Activated CD4-positive, alpha-beta T cell treated with anti-CD3 and anti-CD28 coated beads, Interleukin-2, amount 50 U/mL, for 48 hours (primary cell): ENCODE results near the gene LRCOL1.

Source experiments
- DNase-seq, 2 experiments: peaks; one replicate each; pipeline ENCODE4 v3.0.0-alpha.2; 2020

The LRCOL1 gene

GRCh38 chr12:132618683-132619043, 8.3 kb upstream of the LRCOL1 start, which contains the start of gene P2RX2:
TSS of gene P2RX2 (plus strand) at chr12:132618776. CDS start at chr12:132618817, 41 bp downstream.
- no peak for DNase-seq

- no peak for DNase-seq
Measured at GRCh38 chr12:132617822-132618682, 7.7 kb upstream of the LRCOL1 start.

GRCh38 chr12:132617135-132617701, 6.8 kb upstream of the LRCOL1 start:
- DNase-seq: no peak

DNA sequence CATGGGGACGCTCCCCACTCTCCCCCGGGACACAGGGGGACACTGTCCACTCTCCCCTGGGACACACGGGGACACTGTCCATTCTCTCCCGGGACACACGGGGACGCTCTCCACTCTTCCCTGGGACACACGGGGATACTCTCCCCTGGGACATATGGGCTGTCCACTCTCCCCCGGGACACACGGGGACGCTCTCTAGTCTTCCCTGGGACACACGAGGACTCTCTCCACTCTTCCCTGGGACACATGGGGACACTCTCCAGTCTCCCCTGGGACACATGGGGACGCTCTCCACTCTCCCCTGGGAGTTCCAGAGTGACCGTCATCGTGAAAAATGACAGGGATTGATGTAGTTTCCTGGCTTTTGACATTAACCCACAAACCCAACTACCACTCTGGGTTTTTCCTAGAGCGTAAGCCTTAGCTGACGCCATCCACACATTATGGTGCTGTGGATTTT, 5.2 kb upstream of the LRCOL1 start:
- no peak for DNase-seq

DNA sequence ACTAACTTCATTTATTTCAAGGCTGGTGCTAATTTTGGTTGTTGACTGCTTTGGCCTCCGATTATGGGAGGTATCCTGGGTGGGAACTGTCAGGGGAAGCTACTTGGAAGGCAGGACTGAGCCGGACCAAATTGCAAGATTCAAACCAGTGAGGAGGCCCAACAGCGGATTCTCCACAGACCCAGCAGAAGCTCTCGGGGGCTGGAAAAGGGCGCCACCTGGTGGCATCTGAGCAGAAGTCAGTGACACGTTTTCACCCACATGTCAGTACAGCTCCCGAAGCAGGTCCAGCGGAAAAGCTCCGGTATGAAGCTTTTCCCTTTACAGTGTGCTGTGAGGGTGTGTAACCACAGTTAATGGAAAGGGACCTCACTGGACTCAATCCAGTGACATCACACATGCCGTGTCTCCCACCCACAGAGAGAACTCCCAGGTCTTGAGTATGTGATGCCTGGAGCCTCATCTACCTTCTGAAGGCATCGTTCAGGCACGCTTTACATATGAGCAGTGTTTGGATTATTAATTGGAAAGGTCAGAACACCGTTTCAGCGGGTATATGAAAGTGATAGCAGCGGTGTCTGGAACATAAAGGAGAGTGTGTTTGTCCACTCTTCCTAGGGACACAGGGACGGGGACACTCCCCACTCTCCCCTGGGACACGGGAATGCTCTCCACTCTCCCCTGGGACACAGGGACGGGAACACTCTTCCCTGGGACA, 4.6 kb upstream of the LRCOL1 start:
- DNase-seq: peak; percentile 83 to 86

- no peak for DNase-seq
Measured at GRCh38 chr12:132614029-132614428, 3.6 kb upstream of the LRCOL1 start.

DNA sequence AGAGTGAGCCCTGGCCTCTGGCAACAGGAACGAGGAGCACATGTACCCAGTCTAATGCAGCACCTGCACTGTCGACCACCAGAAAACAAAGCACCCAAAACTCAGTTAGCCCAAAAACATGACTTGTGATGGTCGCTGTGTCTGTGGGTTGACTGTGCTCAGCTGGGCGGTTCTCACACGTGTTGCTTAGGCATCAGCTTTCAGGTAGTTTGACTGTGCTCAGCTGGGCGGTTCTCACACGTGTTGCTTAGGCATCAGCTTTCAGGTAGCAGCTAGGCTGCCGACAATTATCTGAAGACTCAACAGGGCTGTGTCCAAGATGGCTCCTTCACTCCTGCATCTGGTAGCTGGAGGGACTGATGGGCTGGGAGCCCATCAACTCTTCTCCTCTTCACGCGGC, 1.2 kb upstream of the LRCOL1 start:
- no peak for DNase-seq

DNA sequence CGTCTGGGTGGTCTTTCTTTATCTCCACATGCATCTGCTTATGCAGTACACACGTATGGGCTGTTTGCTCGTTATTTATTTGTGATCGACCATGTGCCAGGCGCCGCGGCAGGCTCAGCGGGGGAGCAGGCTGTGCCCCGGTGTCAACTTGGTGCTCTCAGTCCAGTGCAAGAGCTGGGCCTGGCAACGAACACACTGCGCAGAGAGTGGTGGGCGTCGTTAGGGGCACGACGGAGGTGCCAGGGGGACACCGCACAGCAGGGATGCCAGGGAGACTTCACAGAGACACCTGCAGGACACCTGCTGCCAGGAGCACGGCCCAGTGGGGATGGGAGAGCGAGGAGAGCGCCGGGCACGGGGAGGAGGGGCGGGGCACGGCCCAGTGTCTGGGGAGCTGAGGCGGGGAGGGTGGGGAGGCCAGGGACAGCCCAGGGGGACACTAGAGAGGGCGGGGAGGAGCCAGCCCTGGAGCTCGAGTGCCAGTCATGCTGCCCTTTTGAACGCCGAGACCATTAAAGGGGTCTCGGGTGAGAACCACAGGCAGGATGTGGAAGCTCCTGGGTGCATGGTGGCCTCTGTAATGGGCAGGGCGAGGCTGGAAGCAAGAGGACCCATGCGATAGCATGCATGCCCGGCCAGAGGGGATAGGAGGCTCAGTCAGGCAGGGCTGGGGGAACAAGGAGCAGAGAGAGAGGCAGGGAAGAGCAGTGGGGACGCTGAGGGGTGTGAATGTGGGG, 652 bp upstream of the LRCOL1 start:
- no peak for DNase-seq

DNA sequence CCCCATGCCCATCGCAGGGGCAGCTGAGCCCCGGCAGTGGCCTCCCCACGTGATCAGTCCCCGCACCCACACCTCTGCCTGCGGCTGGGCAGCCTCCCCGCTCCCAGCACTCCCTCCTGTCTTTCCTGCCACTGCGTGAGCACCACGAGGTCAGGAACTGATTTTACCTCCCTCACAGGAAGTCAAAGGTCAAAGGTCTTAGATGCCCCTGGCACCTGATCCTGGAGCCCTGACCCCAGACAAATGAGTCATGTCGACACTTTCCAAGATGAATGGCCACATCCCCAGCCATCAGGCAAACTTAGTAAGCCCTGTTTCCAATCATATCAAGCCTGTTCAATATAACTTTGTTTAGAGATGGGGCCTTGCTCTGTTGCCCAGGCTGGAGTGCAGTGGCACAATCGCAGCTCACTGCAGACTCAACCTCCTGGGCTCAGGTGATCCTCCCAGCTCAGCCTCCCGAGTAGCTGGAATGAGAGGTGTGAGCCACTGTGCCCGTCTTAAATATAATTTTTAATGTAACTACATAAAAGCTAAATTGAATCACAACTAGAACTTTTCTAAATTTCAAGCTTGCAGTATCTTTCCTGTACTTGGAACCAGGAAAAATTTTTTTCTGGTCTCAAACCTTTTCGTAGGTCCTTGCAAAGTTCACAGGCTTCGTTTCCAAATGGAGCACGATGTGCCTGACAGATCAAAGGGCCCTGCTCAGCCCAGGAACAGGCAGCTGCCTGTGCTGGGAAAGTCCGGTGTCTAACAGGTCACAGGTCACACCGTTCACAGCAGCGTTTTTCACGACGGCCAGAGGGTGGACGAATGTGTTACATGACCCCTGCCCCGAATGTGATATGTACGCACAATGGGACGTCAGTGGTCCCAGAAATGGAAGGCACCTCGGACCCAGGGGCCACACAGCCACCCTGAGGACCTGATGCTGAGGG, 1.9 kb downstream of the LRCOL1 start:
- no peak for DNase-seq

DNA sequence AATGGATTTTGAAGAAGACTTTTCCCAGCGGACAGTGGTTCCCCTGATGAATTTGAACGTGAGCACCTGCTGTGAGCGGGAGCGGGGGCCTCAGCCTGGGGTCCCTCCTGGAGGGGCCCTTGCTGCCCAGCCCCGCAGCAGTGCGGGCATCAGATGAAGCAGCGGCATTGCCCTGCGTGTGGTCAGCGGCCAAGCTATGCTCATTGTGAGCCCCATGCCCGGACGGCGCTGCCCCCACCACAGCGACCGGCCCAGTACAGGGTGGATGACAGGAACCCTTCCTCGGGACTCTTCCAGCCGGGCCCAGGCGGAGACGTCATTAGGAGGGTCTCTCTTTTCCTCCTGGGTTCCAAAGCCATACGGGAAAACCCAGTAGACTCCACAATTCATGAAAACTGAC, 3.5 kb downstream of the LRCOL1 start:
- no peak for DNase-seq

DNA sequence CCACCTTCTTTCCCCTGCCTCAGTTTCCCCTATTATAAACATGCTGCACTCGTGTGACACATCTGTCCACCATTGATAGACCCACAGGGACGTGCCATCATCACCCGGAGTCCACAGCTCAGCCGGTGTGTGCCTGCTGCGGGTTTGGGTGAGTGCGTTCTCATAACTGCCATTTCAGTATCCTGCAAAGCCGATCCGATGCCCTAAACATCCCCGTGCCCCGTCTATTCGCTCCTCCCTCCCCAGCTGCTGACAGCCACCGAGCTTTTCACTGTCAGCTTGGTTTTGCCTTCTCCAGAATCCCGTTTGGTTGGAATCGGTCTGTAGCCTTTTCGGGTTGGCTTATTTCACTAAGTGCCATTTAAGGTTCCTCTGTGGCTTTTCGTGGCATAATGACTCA, 3.9 kb downstream of the LRCOL1 start:
- DNase-seq: no peak

DNA sequence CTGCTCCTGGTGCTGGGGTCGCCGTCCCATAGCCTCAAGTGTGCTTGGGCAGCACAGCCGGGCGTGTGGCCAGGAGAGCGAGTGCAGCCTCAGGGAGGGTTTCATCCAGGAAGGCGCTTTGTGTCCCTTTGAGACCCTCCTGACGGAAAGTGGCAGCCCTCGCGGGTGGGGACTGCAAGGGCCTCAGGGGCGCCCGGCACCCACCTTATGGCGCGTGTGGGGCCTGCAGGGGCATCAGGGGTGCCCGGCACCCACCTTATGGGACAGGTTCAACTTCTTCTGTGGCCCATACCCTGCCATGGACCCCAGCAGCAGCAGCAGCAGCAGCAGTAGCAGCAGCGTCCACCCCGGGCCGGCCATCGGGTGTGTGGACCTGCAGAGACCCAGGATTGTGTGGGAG, 4.5 kb downstream of the LRCOL1 start:
- no peak for DNase-seq

GRCh38 chr12:132604668-132605441, 5.5 kb downstream of the LRCOL1 start:
- no peak for DNase-seq

- DNase-seq: no peak
Measured at GRCh38 chr12:132604151-132604618, 6.2 kb downstream of the LRCOL1 start.

- DNase-seq: no peak
Measured at GRCh38 chr12:132603240-132604150, 6.9 kb downstream of the LRCOL1 start.

GRCh38 chr12:132602572-132603239, 7.7 kb downstream of the LRCOL1 start:
- no peak for DNase-seq

GRCh38 chr12:132601171-132601883, 9.1 kb downstream of the LRCOL1 start:
- DNase-seq: no peak
